Stimulated activated CD4-positive, alpha-beta T cell treated with anti-CD3 and anti-CD28 coated beads, Interleukin-4, amount 100 ng/mL, for 48 hours (primary cell): ENCODE measurements around the gene TBC1D10B.
A peak's percentile ranks its signal among the peaks of the same experiment; 100 is the strongest.
"Not testable (repeated sequence)": the region's sequence is repeated elsewhere in the genome, so short reads cannot be mapped to it uniquely, and the experiment has no call there.

Experiments
- DNase-seq, 2 donors: peaks; one replicate each; pipeline ENCODE4 v3.0.0-alpha.2; 2020; ENCODE audit warnings: low read depth in 2 of 2

The TBC1D10B gene

DNA sequence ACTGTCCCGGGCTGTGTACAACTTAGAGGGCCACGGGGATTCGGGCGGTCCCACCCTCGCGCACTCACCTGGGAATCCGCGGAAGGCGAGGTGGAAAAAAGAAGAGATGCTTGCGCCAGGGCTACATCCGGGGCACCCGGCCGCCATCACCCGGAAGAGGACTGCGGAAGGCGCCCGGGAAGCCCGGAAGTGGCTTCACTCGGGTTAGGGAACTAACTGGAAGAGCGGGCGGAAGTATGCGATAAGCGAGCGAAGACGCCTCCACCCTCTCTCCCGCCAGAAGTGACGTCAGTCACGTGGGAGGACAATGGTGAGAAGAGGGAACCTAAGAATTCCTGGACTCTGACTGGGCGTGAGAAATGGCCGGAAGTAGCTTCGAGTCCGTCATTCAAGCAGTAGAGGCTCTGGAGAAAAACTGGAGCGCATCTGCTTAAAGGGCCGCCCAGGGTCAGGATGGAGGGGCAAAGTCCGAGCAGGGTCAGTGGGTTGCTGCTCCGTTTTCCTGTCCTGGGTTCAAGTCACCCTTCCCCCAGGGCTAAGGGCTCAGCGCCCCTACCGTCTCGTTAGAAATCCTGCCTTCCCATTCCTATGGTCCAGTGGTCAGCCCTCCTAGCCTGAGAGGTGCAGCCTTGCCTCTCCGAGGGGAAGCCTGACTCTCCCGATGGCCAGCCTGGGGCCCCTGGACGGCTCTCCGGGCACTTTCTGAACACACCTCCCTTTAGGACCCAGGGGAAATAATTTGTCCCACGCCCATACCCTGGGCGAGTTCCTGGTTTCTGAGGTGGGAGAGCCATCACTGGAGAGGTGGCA is 14.9 kb downstream of the TBC1D10B start, which contains the start of gene CD2BP2:
CD2BP2 (minus strand) TSS at position 165 of the 810 bp plus-strand sequence. CDS start 627 bp downstream, outside the sequence.
- DNase-seq = peak; percentile 80 to 90

DNA sequence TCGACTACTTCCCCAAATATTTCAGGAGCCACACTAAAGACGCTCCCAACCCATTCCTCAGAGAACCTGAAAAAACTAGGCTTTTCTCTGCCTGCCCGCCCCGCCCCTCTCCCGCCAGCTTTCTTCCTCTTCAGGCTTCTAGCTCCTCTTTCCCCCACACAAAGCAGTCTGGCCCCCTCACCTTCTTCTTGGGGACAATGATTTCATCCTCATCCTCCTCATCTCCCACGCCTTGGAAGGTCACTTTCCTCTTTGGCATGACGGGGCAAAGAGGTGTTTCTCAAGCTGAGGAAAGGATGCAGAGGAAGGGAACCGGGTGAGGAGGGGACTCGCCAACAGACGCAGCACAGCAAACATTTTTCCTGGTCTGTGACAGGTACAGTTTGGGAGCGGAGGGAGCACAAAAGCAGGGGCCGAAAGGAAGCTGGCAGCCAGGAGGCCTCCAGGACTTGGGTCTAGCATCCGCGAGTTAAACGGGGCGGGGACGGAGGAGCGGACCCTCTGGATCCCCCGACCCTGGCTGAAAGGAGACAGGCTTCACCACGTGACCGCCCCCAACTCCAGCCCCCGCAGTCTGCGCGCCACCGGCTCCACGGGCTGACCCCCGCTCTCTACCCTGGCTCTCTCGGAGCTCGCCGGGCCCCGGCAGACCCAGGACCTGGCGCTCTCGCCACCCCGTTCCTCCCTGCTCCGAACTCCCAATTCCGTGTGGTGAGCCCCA is 15.7 kb downstream of the TBC1D10B start:
- DNase-seq = no peak

DNA sequence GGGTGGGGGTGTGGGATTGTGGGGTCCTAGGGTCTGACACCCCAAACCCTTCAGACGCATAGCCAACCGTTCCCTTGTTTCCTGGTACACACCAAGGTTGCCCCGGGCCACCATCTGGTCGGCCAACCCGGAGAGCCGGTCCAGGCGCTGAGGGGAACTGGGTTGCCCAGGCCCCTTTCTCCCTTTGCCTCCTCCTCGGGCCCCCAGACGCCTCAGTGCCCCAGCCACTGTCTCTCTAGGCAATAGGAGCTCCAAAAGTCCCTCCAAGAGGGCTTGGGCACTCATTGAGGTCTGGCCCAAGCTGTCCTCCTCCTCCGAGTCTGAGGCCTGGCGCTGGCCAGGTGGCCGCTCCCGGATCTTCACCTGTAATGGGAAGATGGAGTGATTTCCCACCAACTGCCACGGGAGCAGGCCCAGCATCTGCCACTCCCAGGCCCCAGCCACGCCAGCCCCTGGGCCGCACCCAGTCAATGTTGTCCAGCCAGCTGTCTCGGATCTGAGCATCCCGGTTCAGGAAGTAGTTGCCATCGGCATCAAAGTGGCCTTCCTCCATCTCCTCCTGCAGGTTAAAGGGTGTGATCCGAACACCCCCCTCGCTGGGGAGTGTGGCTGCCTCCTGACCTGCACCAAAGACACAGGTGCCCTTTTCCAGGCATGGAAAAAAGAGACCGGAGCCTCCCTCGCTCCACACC is 16.7 kb downstream of the TBC1D10B start:
- no peak for DNase-seq

DNA sequence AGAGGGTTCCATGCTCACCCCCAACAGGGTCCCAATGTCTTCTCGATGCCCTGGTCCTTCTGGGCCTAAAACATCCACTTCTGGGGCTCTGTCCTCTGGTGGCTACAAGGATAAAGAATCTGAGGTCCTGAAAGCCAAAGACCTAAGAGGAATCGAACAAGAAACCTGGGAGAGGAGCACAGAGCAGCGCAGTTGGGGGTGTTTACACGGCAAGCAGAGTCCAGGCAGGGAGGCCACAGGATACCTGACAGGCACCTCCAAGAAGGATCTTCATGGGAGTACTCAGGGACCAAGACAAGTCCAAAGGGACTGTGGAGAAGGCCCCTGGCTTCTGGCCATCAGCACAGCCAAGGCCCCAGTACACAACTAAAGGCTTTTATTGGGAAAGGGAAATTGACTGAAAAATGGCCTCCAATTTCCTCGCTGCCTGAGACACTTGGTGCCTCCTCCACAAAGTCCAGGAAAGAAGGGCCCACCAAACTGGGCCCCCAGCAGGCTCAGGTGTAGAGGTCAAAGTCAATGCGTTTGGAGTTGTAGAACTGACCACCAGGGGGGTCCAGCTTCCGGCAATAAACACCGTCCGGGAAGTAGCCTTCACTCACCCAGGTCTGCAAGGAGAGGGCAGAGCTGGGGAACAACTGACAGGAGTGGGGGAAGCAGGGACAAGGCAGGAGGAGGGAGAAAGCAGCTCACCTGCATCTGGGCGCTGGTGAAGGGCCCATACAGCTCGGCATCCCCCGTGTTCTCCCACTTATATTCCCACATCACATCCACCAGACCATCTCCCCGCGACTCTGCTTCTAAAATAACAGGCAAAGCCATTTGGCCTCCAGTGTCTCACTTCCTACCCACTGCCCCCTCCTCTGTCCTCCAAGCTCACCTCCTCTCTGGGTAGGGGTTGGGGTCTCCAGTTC is 17.5 kb downstream of the TBC1D10B start:
- no peak for DNase-seq

DNA sequence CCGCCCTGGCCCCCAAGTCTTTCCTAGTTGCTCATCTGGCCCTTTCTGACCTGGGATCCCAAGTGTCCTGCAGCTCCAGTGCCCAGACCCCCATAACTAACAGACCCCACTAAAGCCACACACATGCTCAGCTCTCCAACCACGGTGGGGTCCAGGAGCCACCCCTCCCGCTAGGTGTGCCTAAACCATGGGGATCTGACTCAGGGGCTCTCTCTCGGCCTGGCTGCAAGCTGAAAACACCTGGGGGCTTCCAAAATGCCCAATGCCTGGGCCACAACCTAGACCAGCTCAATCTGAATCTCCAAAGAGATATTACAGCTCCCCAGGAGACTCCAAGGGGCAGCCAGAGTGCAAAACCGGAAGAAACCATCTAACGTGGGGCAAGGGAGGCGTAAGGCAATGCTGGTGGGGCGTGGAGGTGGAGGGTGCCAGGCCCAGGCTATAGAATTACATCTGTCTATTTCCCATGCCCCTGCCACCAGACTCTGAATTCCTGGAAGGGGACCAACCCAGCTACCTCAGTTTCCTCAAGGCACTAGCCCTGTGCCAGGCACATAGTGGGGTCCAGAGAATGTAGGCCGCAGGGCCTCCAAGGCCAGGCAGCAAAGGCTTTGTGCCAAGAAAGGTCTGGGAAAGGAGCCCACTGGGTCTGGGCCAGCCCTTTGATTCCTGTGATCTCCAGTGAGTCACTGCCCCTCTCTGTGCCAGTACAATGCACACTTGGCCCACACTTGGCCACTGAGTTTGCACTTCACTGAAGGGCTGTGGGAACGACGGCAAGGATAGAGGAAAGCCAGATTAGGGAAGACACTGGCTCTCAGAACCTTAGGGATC is 18.5 kb downstream of the TBC1D10B start:
- no peak for DNase-seq

DNA sequence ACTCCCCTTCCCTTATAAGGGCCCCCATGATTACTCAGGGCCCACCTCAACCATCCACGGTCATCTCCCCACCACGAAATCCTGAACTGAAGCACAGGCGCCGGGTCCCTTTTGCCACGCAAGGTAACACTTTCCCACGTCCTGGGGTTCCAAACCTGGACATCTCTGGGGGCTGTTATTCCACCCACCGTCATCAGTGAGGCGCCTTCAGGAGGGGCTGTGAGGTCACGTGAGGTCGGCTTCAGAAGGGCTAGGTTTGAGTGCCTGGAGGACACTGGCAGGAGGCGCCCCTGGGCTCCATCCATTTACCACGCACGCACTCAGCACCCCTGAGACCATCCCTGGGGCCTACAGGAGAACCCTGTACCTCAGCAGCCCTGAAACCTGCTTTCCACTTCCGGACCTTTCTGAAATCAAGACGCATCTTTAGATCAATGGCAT is 19.3 kb downstream of the TBC1D10B start:
- DNase-seq = no peak

DNA sequence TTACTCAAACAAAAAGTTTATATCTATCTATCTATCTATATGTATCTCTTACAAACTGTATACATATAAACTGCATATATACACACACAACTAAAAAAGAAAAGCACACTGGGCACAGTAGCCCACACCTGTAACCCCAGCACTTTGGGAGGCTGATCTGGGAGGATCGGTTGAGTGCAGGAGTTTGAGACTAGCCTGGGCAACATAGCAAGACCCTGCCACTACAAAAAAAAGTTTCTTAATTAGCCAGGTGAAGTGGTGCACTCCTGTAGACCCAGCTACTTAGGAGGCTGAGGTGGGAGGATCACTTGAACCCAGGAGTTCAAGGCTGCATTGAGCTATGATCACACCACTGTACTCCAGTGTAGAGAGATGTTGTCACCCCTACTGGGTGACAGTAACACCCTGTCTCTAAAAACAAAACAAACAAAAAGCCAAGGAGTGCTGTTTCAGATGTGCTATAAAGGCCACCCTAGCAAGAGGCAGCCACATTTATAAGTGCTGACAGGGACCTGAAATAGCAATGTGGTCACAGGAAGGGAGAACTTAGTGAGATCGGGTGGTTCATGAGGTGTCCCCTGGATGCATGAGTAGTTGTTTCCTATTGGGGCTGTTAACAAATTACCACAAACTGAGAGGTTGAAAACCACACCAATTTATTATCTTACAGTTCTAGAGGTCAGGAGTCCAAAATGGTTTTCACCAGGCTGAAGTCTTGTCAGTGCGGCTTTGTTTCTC is 20.0 kb downstream of the TBC1D10B start:
- DNase-seq = no peak

DNA sequence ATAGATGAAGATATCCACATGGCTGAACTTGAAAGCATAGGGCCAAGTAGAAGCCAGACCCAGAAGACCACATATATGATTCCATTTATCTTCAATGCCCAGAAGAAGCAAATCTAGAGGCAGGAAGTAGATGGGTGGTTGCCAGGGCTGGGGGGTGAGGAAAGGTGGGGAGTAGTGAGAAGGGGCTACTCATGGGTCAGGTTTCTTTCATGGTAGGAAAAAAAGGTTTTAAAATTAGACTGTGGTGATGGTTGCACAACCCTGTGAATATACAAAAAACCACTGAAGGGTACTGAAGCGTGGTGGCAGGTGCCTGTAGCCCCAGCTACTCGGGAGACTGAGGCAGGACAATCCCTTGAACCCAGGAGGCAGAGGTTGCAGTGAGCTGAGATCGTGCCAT is 20.6 kb downstream of the TBC1D10B start:
- DNase-seq = no peak

DNA sequence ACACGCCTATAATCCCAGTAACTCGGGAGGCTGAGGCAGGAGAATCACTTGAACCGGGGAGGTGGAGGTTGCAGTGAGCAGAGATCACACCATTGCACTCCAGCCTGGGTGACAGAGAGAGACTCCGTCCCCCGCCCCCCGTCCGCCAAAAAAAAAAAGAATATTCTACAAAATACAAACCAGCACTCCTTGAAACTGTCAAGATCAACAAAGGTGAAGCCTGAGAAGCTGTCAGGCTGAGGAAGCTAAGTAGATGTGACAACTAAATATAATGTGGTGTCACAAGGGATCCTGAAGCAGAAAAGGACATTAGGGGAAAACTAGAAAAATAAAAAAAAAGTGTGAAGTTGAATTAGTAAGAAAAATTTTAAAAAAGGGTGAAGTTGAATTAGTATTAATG is 21.4 kb downstream of the TBC1D10B start:
- no peak for DNase-seq

DNA sequence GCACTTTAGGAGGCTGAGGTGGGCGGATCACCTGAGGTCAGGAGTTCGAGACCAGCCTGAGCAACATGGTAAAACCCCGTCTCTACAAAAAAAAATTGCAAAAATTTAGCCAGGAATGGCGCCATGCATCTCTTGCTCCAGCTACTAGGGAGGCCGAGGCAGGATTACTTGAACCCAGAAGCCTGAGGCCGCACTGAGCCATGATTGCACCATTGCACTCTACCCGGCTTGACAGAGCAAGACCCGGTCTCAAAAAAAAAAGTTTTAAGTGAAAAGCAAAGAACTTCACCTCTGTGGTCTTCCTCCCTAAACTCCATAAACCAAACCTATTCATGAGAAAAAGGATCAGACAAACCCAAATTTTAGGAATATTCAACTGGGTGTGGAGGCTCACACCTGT is 22.2 kb downstream of the TBC1D10B start:
- DNase-seq = no peak

DNA sequence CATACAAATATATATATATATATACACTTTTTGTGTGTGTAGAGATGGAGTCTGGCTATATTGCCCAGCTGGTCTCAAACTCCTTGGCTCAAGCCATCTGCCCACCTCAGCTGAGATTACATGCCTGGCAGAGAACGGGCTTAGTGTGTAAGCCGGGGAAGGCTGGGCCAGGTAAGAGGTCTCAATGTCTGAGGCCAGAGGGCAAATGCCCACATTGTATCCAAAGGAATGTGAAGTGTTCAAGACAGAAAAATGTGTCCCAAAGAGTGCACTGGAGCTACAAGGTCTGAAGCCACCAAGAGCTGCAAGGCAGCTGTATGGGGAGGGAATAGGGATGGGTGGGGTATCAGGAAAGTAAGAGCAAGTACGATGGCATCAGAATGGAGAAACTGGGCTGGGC is 24.0 kb downstream of the TBC1D10B start:
- no peak for DNase-seq

DNA sequence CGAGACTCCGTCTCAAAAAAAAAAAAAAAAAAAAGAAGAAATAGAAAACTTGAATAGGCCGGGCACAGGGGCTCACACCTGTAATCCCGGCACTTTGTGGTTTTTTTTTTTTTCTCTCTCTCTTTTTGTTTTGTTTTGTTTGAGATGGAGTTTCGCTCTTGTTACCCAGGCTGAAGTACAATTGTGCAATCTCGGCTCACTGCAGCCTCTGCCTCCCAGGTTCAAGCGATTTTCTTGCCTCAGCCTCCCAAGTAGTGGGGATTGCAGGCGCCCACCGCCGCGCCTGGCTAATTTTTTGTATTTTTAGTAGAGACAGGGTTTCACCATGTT is 26.8 kb downstream of the TBC1D10B start:
- not testable (repeated sequence) for DNase-seq

DNA sequence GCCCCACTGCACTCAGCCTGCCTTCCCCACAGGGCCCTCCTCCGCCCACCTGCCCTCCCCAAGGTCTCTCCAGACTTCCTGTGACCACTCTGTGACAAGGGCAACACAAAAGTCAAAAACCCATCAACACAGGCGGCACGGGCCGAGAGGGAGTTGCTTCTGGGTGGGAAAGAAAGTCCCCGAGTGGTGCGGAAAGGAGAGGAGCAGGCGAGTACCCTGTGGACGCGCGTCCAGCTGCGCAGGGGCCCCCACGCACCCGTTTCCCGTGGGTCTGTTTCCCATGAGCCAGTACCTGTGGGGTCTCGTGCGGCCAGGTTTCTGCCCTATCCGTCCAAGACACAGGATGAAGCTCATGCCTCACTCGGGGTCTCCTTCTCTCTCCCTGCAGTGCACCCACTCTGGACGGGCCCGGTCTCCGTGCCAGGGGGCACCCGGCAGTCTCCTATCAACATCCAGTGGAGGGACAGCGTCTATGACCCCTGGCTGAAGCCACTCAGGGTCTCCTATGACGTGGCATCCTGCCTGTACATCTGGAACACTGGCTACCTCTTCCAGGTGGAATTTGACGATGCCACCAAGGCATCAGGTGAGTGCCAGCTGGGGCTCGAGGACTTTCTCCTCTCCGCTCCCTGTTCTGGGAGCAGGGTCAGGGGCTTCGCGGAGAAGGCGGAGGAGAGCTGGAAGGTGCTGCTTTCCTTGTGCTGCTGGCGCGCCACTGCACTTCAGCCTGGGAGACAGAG is 27.4 kb downstream of the TBC1D10B start:
- no peak for DNase-seq

DNA sequence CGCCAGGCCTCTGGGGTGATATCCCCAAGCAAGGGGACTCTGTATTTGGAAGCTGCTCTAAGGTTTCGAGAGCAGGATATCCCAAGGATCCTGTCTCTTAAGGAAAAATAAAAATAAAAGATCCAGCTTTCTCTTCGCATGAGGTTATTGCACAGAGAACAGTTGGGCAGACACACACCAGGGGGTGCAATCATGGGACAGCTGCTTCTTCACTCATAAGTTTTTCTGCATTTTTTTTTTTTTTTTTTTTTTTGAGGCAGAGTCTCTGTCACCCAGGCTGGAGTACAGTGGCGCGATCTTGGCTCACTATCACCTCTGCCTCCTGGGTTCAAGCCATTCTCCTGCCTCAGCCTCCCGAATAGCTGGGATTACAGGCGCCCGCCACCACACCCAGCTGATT is 28.3 kb downstream of the TBC1D10B start:
- not testable (repeated sequence) for DNase-seq

DNA sequence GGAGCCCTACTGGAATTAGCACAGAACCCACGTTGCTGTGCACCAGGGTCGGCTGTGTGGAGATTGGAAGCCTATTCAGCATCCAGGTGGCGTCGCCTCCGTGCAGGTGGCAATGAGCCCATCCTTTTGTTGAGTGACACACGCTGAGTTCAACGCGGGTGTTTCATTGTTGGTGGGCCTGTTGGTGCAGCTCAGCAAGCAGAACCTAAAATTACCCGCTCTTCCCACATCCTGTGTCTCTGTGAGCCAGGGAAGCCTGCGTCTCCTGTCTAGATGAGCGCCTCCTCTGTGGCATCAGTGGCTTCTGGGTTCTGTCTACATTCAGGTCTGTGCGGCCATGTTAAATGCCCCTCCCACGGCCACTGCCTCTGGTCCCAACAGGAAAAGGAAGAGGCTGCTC is 29.7 kb downstream of the TBC1D10B start:
- no peak for DNase-seq

DNA sequence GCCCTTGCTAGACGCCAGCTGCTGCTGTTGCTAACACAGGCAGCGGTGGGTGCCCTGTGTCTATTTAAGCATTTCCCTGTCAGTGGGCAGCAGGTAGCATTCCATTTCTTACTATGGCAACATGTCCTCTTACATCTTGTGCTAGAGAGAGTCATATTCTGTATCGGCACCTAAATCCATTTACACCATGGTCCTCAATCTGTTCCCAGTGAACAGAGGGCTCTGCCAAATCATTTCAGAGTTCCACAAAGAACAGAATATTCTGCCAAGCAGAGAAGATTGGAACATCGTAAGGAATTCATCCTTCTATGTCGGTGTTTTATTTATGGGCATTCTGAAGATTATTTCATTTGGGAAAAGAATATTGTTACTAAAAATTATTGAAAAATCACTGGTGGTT is 31.6 kb downstream of the TBC1D10B start:
- not testable (repeated sequence) for DNase-seq

DNA sequence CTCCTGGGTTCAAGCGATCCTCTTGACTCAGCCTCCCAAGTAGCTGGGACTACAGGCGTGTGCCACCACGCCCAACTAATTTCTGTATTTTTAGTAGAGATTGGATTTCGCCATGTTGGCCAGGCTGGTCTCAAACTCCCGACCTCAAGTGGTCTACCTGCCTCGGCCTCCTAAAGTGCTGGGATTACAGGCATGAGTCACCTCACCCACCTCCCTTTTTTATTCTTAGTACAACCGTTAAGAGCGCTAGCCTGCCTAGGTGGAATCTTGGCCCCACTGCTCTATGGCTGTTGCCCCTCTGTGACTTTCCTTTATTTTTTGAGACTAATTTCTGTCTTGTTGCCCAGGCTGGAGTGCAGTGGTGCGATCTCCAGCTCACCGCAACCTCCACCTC is 32.3 kb downstream of the TBC1D10B start:
- DNase-seq = not testable (repeated sequence)

DNA sequence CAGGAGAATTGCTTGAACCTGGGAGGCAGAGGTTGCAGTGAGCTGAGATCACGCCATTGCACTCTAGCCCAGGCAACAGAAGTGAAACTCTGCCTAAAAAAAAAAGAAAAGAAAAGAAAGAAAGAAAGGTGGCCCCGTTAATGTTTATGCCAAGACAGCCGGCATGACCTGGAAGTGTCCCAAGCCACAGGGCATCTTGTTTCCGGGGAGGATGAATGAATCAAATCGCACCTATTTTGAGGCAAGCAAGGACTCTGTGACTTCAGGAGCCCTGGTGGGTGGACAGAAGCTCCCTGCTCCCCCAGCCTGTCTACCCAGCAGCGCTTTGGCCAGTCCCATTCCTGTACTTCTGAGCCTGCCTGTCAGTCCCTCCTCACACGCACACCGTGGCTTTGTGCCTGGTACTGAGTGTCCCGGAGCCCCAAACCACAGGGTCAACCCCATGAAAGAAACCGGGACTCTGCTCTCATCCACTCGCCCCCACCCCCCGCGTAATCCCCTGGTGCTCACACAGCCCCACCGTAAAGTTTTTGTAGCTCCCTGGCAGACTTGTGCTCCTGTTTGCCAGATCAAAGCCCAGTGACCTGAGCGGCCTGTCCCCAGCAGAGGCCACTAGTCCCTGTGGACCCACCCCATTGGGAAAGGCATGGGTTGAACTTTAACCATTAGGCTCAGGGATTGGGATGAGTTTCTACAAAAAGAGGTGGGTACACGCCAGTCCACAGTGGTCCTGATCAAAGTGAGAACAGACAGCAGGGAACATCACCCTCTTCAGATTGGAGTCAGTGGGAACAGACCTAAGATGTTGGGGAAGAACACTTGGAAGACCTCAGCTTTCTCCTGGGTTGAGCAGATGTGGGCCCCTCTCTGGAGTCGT is 34.5 kb downstream of the TBC1D10B start:
- no peak for DNase-seq
